Trophoblast cell (in vitro differentiated cells and primary cell): Measurements from ENCODE around the gene GALNTL6.

Source experiments
- DNase-seq, 2 donors: peaks; one replicate each; pipeline ENCODE4 v3.0.0-alpha.2; 2016
- H2AFZ ChIP-seq: 2 replicates; pipeline ENCODE4 v1.6.1; 2013; ENCODE audit warnings: low read length, moderate library complexity, mild to moderate bottlenecking; ENCODE audit not compliant: insufficient read depth, poor library complexity
- H2AK5ac ChIP-seq: 2 replicates; pipeline ENCODE4 v1.6.1; 2013; ENCODE audit warnings: mild to moderate bottlenecking, low read length
- H2BK120ac ChIP-seq: 2 replicates; pipeline ENCODE4 v1.6.1; 2013; ENCODE audit warnings: low read length, mild to moderate bottlenecking, moderate library complexity; ENCODE audit not compliant: insufficient read depth, poor library complexity
- H2BK12ac ChIP-seq: 2 replicates; pipeline ENCODE4 v1.6.1; 2013; ENCODE audit warnings: mild to moderate bottlenecking, low read length, moderate library complexity
- H2BK5ac ChIP-seq: 2 replicates; pipeline ENCODE4 v1.6.1; 2013; ENCODE audit warnings: low read length, low read depth, moderate library complexity, mild to moderate bottlenecking; ENCODE audit not compliant: poor library complexity
- H3K14ac ChIP-seq: 2 replicates; pipeline ENCODE4 v1.6.1; 2013; ENCODE audit warnings: mild to moderate bottlenecking, low read length
- H3K18ac ChIP-seq: 2 replicates; pipeline ENCODE4 v1.6.1; 2013; ENCODE audit warnings: mild to moderate bottlenecking, low read length
- H3K23ac ChIP-seq: 2 replicates; pipeline ENCODE4 v1.6.1; 2013; ENCODE audit warnings: low read length
- H3K27ac ChIP-seq: 2 replicates; pipeline ENCODE4 v1.5.1; 2013; ENCODE audit warnings: low read depth, mild to moderate bottlenecking, inconsistent platforms, low read length, moderate library complexity
- H3K27me3 ChIP-seq: 2 replicates; pipeline ENCODE4 v1.6.1; 2013; ENCODE audit warnings: inconsistent platforms, mild to moderate bottlenecking, low read length, moderate library complexity; ENCODE audit not compliant: insufficient read depth
- H3K36me3 ChIP-seq, 2 experiments: 1 replicate in 1 of 2; 2 replicates in 1 of 2; pipeline ENCODE4 v1.6.1; 2013; ENCODE audit warnings: low read length in 2 of 2, mild to moderate bottlenecking in 2 of 2, moderate library complexity in 1 of 2; ENCODE audit not compliant: insufficient read depth in 2 of 2, control insufficient read depth in 1 of 2
- H3K4ac ChIP-seq: 2 replicates; pipeline ENCODE4 v1.6.1; 2013; ENCODE audit warnings: low read depth, mild to moderate bottlenecking, low read length, moderate library complexity
- H3K4me1 ChIP-seq, 2 experiments: 1 replicate in 1 of 2; 2 replicates in 1 of 2; pipeline ENCODE4 v1.6.1; 2013; ENCODE audit warnings: low read length in 2 of 2, mild to moderate bottlenecking in 2 of 2, moderate library complexity in 1 of 2; ENCODE audit not compliant: insufficient read depth in 2 of 2, control insufficient read depth in 1 of 2
- H3K4me2 ChIP-seq: 2 replicates; pipeline ENCODE4 v1.6.1; 2013; ENCODE audit warnings: inconsistent platforms, mild to moderate bottlenecking, low read length, moderate library complexity
- H3K4me3 ChIP-seq: 2 replicates; pipeline ENCODE4 v1.5.1; 2013; ENCODE audit warnings: mild to moderate bottlenecking, low read depth, low read length, inconsistent platforms
- H3K79me1 ChIP-seq: one replicate; pipeline ENCODE4 v1.6.1; 2013; ENCODE audit warnings: low read length
- H3K79me2 ChIP-seq: 2 replicates; pipeline ENCODE4 v1.6.1; 2013; ENCODE audit warnings: low read length, mild to moderate bottlenecking; ENCODE audit not compliant: control insufficient read depth, insufficient read depth, poor library complexity
- H3K9ac ChIP-seq: 2 replicates; pipeline ENCODE4 v1.6.1; 2013; ENCODE audit warnings: mild to moderate bottlenecking, low read length
- H3K9me3 ChIP-seq: 2 replicates; pipeline ENCODE4 v1.6.1; 2013; ENCODE audit warnings: low read depth, mild to moderate bottlenecking, control low read depth, inconsistent platforms, low read length; ENCODE audit not compliant: insufficient read depth
- H4K12ac ChIP-seq: 2 replicates; pipeline ENCODE4 v1.6.1; 2013; ENCODE audit warnings: low read depth, mild to moderate bottlenecking, low read length, moderate library complexity
- H4K8ac ChIP-seq: 2 replicates; pipeline ENCODE4 v1.6.1; 2013; ENCODE audit warnings: low read depth, mild to moderate bottlenecking, low read length, moderate library complexity
- H4K91ac ChIP-seq: one replicate; pipeline ENCODE4 v1.6.1; 2013; ENCODE audit warnings: low read depth, mild to moderate bottlenecking, low read length, moderate library complexity
- WGBS: extraction: QIAGEN DNeasy Blood & Tissue Kit; methylation state at CpG from one replicate; pipeline ENCODE4 v1.1.7; 2013; ENCODE audit warnings: missing lambda C conversion rate; ENCODE audit not compliant: insufficient read length, insufficient coverage; ENCODE audit errors: extremely low coverage; 5-methylcytosine and 5-hydroxymethylcytosine counted together

Gene GALNTL6

DNA sequence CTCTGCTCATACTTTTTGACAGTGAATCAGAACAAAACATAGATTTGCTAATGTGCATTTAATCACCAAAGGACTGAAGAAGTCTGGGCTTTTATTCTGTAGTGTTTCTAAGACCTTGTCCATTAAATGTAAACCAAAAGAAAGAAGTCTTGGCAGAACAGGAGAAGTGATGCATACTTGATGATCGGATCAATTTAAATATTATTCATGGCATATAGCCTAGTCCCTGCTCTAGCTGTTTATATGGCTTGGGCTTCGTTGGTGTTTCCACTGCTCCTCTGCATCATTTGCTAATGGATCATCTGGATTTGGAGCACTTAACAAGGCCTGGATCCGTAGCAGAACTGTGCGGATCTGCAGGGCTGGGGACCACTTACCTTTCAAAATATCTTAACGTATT is 566.6 kb downstream of the GALNTL6 start:
- H3K4me1 ChIP-seq: no peaks in the 10 kb centered on the region
- H2BK120ac ChIP-seq: no peak overlapping the region
- no peak overlapping the region for H2AFZ ChIP-seq
- no peak overlapping the region for H4K91ac ChIP-seq
- WGBS: no CpG with 5 or more reads among the region's 5 CpGs
- no peaks in the 10 kb centered on the region for H3K79me2 ChIP-seq
- H2BK5ac ChIP-seq: no peak overlapping the region
- H4K8ac ChIP-seq: no peak overlapping the region
- H3K14ac ChIP-seq: no peak overlapping the region
- no peak overlapping the region for H3K27ac ChIP-seq
- no peak overlapping the region for H3K4me2 ChIP-seq
- no peak overlapping the region for H3K4ac ChIP-seq
- no peak overlapping the region for H3K4me3 ChIP-seq
- no peak overlapping the region for H3K9ac ChIP-seq
- no peak overlapping the region for H3K18ac ChIP-seq
- H2AK5ac ChIP-seq: no peak overlapping the region
- H3K36me3 ChIP-seq: no peaks in the 10 kb centered on the region
- H3K23ac ChIP-seq: no peak overlapping the region
- no peak for DNase-seq
- no peak overlapping the region for H4K12ac ChIP-seq
- H3K9me3 ChIP-seq: peaks cover 6% of the 10 kb centered on the region
- no peaks in the 10 kb centered on the region for H3K79me1 ChIP-seq
- no peak overlapping the region for H2BK12ac ChIP-seq
- no peaks in the 10 kb centered on the region for H3K27me3 ChIP-seq

- WGBS: no CpG with 5 or more reads among the region's 1 CpG
- no peak overlapping the region for H3K23ac ChIP-seq
- H4K91ac ChIP-seq: no peak overlapping the region
- H2AK5ac ChIP-seq: no peak overlapping the region
- H3K27me3 ChIP-seq: no peaks in the 10 kb centered on the region
- H3K18ac ChIP-seq: no peak overlapping the region
- H3K14ac ChIP-seq: no peak overlapping the region
- H2BK120ac ChIP-seq: no peak overlapping the region
- no peaks in the 10 kb centered on the region for H3K79me2 ChIP-seq
- no peaks in the 10 kb centered on the region for H3K79me1 ChIP-seq
- H2BK12ac ChIP-seq: no peak overlapping the region
- H3K4me2 ChIP-seq: no peak overlapping the region
- H4K12ac ChIP-seq: no peak overlapping the region
- H3K4me3 ChIP-seq: no peak overlapping the region
- H3K4me1 ChIP-seq: peaks cover 0 to 4% of the 10 kb centered on the region in 2 experiments
- H3K4ac ChIP-seq: no peak overlapping the region
- H3K9ac ChIP-seq: no peak overlapping the region
- H3K36me3 ChIP-seq: no peaks in the 10 kb centered on the region
- DNase-seq: no peak
- no peak overlapping the region for H2BK5ac ChIP-seq
- no peak overlapping the region for H4K8ac ChIP-seq
- no peak overlapping the region for H2AFZ ChIP-seq
- H3K27ac ChIP-seq: no peak overlapping the region
- no peaks in the 10 kb centered on the region for H3K9me3 ChIP-seq
Measured at GRCh38 chr4:172390331-172390730, 577.1 kb downstream of the GALNTL6 start.

DNA sequence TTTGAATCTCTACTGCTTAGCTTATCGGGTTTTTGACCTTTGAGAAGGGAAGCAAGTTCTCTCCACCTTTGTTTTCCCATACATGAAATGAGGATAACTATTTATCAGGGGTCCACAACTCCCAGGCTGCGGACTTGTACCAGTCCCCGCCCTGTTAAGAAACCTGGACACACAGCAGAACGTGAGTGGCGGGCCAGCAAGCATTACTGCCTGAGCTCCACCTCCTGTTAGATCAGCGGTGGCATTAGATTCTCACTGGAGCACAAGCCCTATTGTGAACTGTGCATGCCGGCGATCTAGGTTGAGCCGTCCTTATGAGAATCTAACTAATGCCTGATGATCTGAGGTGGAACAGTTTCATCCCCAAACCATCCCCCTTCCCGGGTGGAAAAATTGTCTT is 579.5 kb downstream of the GALNTL6 start:
- Histone ChIP-seq H4K12ac (no peak overlapping the region), H3K79me1 (no peaks in the 10 kb centered on the region), H3K18ac (no peak overlapping the region), H3K27me3 (no peaks in the 10 kb centered on the region), H4K91ac (no peak overlapping the region), H3K9ac (no peak overlapping the region), H2BK12ac (no peak overlapping the region), H3K4me3 (no peak overlapping the region), H3K36me3 (no peaks in the 10 kb centered on the region), H2AK5ac (no peak overlapping the region), H3K4me1 (peaks cover 0 to 4% of the 10 kb centered on the region in 2 experiments), H3K23ac (no peak overlapping the region), H2AFZ (no peak overlapping the region), H3K79me2 (no peaks in the 10 kb centered on the region), H3K9me3 (no peaks in the 10 kb centered on the region), H3K14ac (no peak overlapping the region), H3K4ac (no peak overlapping the region), H3K27ac (no peak overlapping the region), H3K4me2 (no peak overlapping the region), H4K8ac (no peak overlapping the region), H2BK5ac (no peak overlapping the region), H2BK120ac (no peak overlapping the region)
- DNase-seq: no peak
- WGBS: no CpG with 5 or more reads among the region's 10 CpGs

DNA sequence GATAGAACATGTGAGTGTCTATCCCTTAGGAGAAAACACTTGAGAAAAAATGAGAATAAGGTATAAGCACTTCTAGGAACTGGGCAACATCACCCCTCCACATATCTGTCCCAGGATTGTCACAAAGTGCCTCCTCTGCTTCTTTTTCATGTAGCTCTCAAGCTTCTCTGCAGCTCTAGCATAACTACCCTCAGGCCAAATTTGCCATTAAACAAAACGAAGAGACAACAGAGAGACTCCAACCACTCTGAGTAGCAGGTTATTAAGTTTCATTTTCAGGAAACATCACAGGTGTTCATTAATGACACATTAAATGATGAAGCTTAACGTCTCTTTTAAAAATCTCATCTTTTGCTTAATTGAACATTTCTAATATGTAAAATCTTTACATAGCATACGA is 580.0 kb downstream of the GALNTL6 start:
- Histone ChIP-seq H3K14ac (no peak overlapping the region), H2BK5ac (no peak overlapping the region), H2BK12ac (no peak overlapping the region), H3K4me3 (no peak overlapping the region), H3K4ac (no peak overlapping the region), H4K91ac (no peak overlapping the region), H3K9me3 (no peaks in the 10 kb centered on the region), H3K9ac (no peak overlapping the region), H3K18ac (no peak overlapping the region), H4K8ac (no peak overlapping the region), H3K4me2 (no peak overlapping the region), H4K12ac (no peak overlapping the region), H2AFZ (no peak overlapping the region), H2AK5ac (no peak overlapping the region), H3K79me2 (no peaks in the 10 kb centered on the region), H3K27ac (no peak overlapping the region), H2BK120ac (no peak overlapping the region), H3K4me1 (peaks cover 0 to 4% of the 10 kb centered on the region in 2 experiments), H3K23ac (no peak overlapping the region), H3K36me3 (no peaks in the 10 kb centered on the region), H3K27me3 (no peaks in the 10 kb centered on the region), H3K79me1 (no peaks in the 10 kb centered on the region)
- no peak for DNase-seq
- WGBS: no CpG with 5 or more reads among the region's 3 CpGs
